ENCODE measurements around the gene PGPEP1. TPM values are rescaled to one million over a fixed set of nuclear protein-coding genes. Genes with fewer than 3 reads are reported as not detected.

The PGPEP1 gene
- total and polyA plus RNA-seq, 3 experiments from 2014 or later: 12.2 to 27.7 (median 27.3) TPM

GRCh38 chr19:18312092-18312534, 28.3 kb upstream of the PGPEP1 start:
- no peak overlapping the region for H3K27ac ChIP-seq (ENCODE audit: low read depth, low read length)
- Mint-ChIP-seq H3K9me3 (no peaks in the 10 kb centered on the region), H3K27ac (no peak overlapping the region), H3K4me1 (peaks cover 9 to 21% (median 13%) of the 10 kb centered on the region in 3 donors), H3K36me3 (peaks cover 0 to 63% (median 3%) of the 10 kb centered on the region in 3 donors), H3K4me3 (no peak overlapping the region), H3K27me3 (no peaks in the 10 kb centered on the region)
- H3K4me3 ChIP-seq (ENCODE audit: low read length): no peak overlapping the region
- no peaks in the 10 kb centered on the region for H3K27me3 ChIP-seq (ENCODE audit: insufficient read depth, low read length, poor library complexity, severe bottlenecking)
- ChIA-PET CTCF (interaction anchor here (13.4 kb wide), 1 partner anchor 34 kb away, joined by 299 read pairs; the partner anchor contains the start of genes IQCN and JUND), POLR2A (interaction anchor here (0.6 kb wide), 1 partner anchor 30 kb away, joined by 3 read pairs; no protein-coding TSS in a partner anchor)
- DNase-seq: no peak
- H3K36me3 ChIP-seq (ENCODE audit: insufficient read depth, low read length): peaks cover 3% of the 10 kb centered on the region
- H3K9me3 ChIP-seq (ENCODE audit: low read length): no peaks in the 10 kb centered on the region
- peaks cover 5% of the 10 kb centered on the region for H3K4me1 ChIP-seq (ENCODE audit: insufficient read depth, low read length)

GRCh38 chr19:18313398-18313797, 27.0 kb upstream of the PGPEP1 start:
- H3K4me1 ChIP-seq (ENCODE audit: insufficient read depth, low read length): peaks cover 8% of the 10 kb centered on the region
- Mint-ChIP-seq H3K4me3 (no peak overlapping the region), H3K4me1 (peaks cover 14 to 25% (median 18%) of the 10 kb centered on the region in 3 donors), H3K27me3 (no peaks in the 10 kb centered on the region), H3K27ac (peak overlapping the region in 1 of 8 donors; percentile 26), H3K36me3 (peaks cover 0 to 57% (median 2%) of the 10 kb centered on the region in 3 donors), H3K9me3 (no peaks in the 10 kb centered on the region)
- peaks cover 3% of the 10 kb centered on the region for H3K36me3 ChIP-seq (ENCODE audit: insufficient read depth, low read length)
- H3K27ac ChIP-seq (ENCODE audit: low read depth, low read length): no peak overlapping the region
- DNase-seq: no peak
- CTCF ChIA-PET: interaction anchor here (0.8 to 13.4 kb wide), 3 partner anchors 16 to 97 kb away, joined by 3 to 299 read pairs (median 4); partner anchors contain the start of genes IQCN and JUND
- H3K27me3 ChIP-seq (ENCODE audit: insufficient read depth, low read length, poor library complexity, severe bottlenecking): no peaks in the 10 kb centered on the region
- H3K9me3 ChIP-seq (ENCODE audit: low read length): no peaks in the 10 kb centered on the region
- POLR2A ChIA-PET: interaction anchor here (1.2 kb wide), 1 partner anchor 9 kb away, joined by 4 read pairs; no protein-coding TSS in a partner anchor
- no peak overlapping the region for H3K4me3 ChIP-seq (ENCODE audit: low read length)

- no peaks in the 10 kb centered on the region for H3K9me3 ChIP-seq (ENCODE audit: low read length)
- peaks cover 51% of the 10 kb centered on the region for H3K4me1 ChIP-seq (ENCODE audit: insufficient read depth, low read length)
- H3K36me3 ChIP-seq (ENCODE audit: insufficient read depth, low read length): peaks cover 3% of the 10 kb centered on the region
- H3K27ac ChIP-seq (ENCODE audit: low read depth, low read length): peak overlapping the region; percentile 57
- Mint-ChIP-seq H3K27ac (peak overlapping the region; percentile 88 to 97 (median 94)), H3K27me3 (no peaks in the 10 kb centered on the region), H3K36me3 (peaks cover 0 to 23% (median 2%) of the 10 kb centered on the region in 3 donors), H3K4me1 (peaks cover 45 to 63% (median 51%) of the 10 kb centered on the region in 3 donors), H3K4me3 (peak overlapping the region; percentile 61 to 80 (median 73)), H3K9me3 (no peaks in the 10 kb centered on the region)
- peak overlapping the region; percentile 35 for H3K4me3 ChIP-seq (ENCODE audit: low read length)
- peak; percentile 42 to 61 (median 50) for DNase-seq
- ChIA-PET POLR2A (interaction anchor here (0.6 to 3.4 kb wide), 6 partner anchors 11 to 48 kb away, joined by 3 to 72 read pairs (median 7); partner anchors contain the start of gene JUND), CTCF (interaction anchor here (0.8 to 13.4 kb wide), 6 partner anchors 9 to 94 kb away, joined by 3 to 299 read pairs (median 3); partner anchors contain the start of genes IQCN and JUND)
- H3K27me3 ChIP-seq (ENCODE audit: insufficient read depth, low read length, poor library complexity, severe bottlenecking): no peaks in the 10 kb centered on the region
These were observed 22.2 kb upstream of the PGPEP1 start for GRCh38 chr19:18317961-18318800.

- POLR2A ChIA-PET: interaction anchor here (0.8 to 3.7 kb wide), 3 partner anchors 15 to 39 kb away, joined by 4 to 240 read pairs (median 8); partner anchors contain the start of gene JUND
These were observed 20.7 kb upstream of the PGPEP1 start for GRCh38 chr19:18319591-18320135.

GRCh38 chr19:18320865-18321733, 19.3 kb upstream of the PGPEP1 start:
- H3K36me3 Mint-ChIP-seq: no peaks in the 10 kb centered on the region
- H3K9me3 Mint-ChIP-seq: no peaks in the 10 kb centered on the region
- no peaks in the 10 kb centered on the region for H3K27me3 Mint-ChIP-seq
- H3K27ac Mint-ChIP-seq: peak overlapping the region; percentile 85 to 98 (median 95)
- peaks cover 51 to 66% (median 59%) of the 10 kb centered on the region in 3 donors for H3K4me1 Mint-ChIP-seq
- no peaks in the 10 kb centered on the region for H3K27me3 ChIP-seq (ENCODE audit: insufficient read depth, low read length, poor library complexity, severe bottlenecking)
- DNase-seq: no peak
- peak overlapping the region; percentile 88 for H3K4me3 ChIP-seq (ENCODE audit: low read length)
- H3K4me1 ChIP-seq (ENCODE audit: insufficient read depth, low read length): peaks cover 60% of the 10 kb centered on the region
- ChIA-PET POLR2A (interaction anchor here (1.2 to 3.7 kb wide), 5 partner anchors 14 to 41 kb away, joined by 4 to 240 read pairs (median 29); partner anchors contain the start of gene JUND), CTCF (interaction anchor here (1.2 to 13.4 kb wide), 7 partner anchors 8 to 69 kb away, joined by 3 to 299 read pairs (median 5); partner anchors contain the start of genes IQCN and JUND)
- no peaks in the 10 kb centered on the region for H3K36me3 ChIP-seq (ENCODE audit: insufficient read depth, low read length)
- H3K9me3 ChIP-seq (ENCODE audit: low read length): no peaks in the 10 kb centered on the region
- H3K27ac ChIP-seq (ENCODE audit: low read depth, low read length): peak overlapping the region; percentile 91
- peak overlapping the region; percentile 78 to 91 (median 83) for H3K4me3 Mint-ChIP-seq

More at GRCh38 chr19:18319591-18320135, 20.7 kb upstream of the PGPEP1 start:
- Mint-ChIP-seq H3K27me3 (no peaks in the 10 kb centered on the region), H3K4me1 (peaks cover 51 to 69% (median 59%) of the 10 kb centered on the region in 3 donors), H3K27ac (peak overlapping the region; percentile 66 to 96 (median 90)), H3K9me3 (no peaks in the 10 kb centered on the region), H3K36me3 (peaks cover 0 to 11% (median 2%) of the 10 kb centered on the region in 3 donors), H3K4me3 (peak overlapping the region in 6 of 7 donors; percentile 39 to 88 (median 68))
- Histone ChIP-seq H3K9me3 (ENCODE audit: low read length) (no peaks in the 10 kb centered on the region), H3K27me3 (ENCODE audit: insufficient read depth, low read length, poor library complexity, severe bottlenecking) (no peaks in the 10 kb centered on the region), H3K27ac (ENCODE audit: low read depth, low read length) (no peak overlapping the region), H3K4me1 (ENCODE audit: insufficient read depth, low read length) (peaks cover 60% of the 10 kb centered on the region), H3K36me3 (ENCODE audit: insufficient read depth, low read length) (no peaks in the 10 kb centered on the region), H3K4me3 (ENCODE audit: low read length) (no peak overlapping the region)
- CTCF ChIA-PET: interaction anchor here (0.8 to 13.4 kb wide), 3 partner anchors 9 to 42 kb away, joined by 3 to 299 read pairs (median 5); partner anchors contain the start of genes IQCN and JUND
- no peak for DNase-seq

- DNase-seq: peak in 1 of 5 donors; percentile 30
- ChIA-PET POLR2A (interaction anchor here (1.0 to 3.7 kb wide), 6 partner anchors 9 to 42 kb away, joined by 4 to 240 read pairs (median 18); partner anchors contain the start of gene JUND), CTCF (interaction anchor here (1.4 to 13.4 kb wide), 9 partner anchors 11 to 69 kb away, joined by 3 to 299 read pairs (median 5); partner anchors contain the start of genes IQCN and JUND)
- Histone ChIP-seq H3K9me3 (ENCODE audit: low read length) (no peaks in the 10 kb centered on the region), H3K4me1 (ENCODE audit: insufficient read depth, low read length) (peaks cover 60% of the 10 kb centered on the region), H3K4me3 (ENCODE audit: low read length) (peak overlapping the region; percentile 88), H3K27ac (ENCODE audit: low read depth, low read length) (peak overlapping the region; percentile 91), H3K36me3 (ENCODE audit: insufficient read depth, low read length) (no peaks in the 10 kb centered on the region), H3K27me3 (ENCODE audit: insufficient read depth, low read length, poor library complexity, severe bottlenecking) (no peaks in the 10 kb centered on the region)
- Mint-ChIP-seq H3K27me3 (no peaks in the 10 kb centered on the region), H3K4me1 (peaks cover 50 to 64% (median 59%) of the 10 kb centered on the region in 3 donors), H3K36me3 (no peaks in the 10 kb centered on the region), H3K4me3 (peak overlapping the region; percentile 78 to 91 (median 83)), H3K9me3 (no peaks in the 10 kb centered on the region), H3K27ac (peak overlapping the region; percentile 85 to 98 (median 95))
These were observed 18.7 kb upstream of the PGPEP1 start for GRCh38 chr19:18321734-18322102.

Data from CD8-positive, alpha-beta memory T cell (primary cell).